ENCODE results near the gene CCDC80. TPM values are rescaled to one million over a fixed set of nuclear protein-coding genes. Genes with fewer than 3 reads are reported as not detected.

Gene CCDC80
- total and polyA plus RNA-seq, 2 of the 4 experiments (the other 2 are of a cell fraction): 387 to 418 TPM

GRCh38 chr3:112682361-112682760, 41.4 kb upstream of the CCDC80 start:
- Histone ChIP-seq H3K14ac (replicated peaks; ENCODE audit: low read depth, low read length) (peak overlapping the region; percentile 38), H2AK9ac (replicated peaks; ENCODE audit: low read depth, low read length, poor library complexity) (peak overlapping the region; percentile 42), H3K18ac (ENCODE audit: low read depth, low read length) (peak overlapping the region; percentile 72), H3K4me1 (ENCODE audit: control insufficient read depth, insufficient read depth, low read length) (peaks cover 15% of the 10 kb centered on the region), H3K23ac (ENCODE audit: low read depth, low read length) (peak overlapping the region; percentile 26), H2BK15ac (ENCODE audit: low read depth, low read length) (peak overlapping the region; percentile 18; the same call in 1 of the 3 replicates), H3K27ac (ENCODE audit: insufficient read depth, low read length) (peak overlapping the region; percentile 87), H3K79me1 (ENCODE audit: low read depth in 1 of 2, low read length in 2 of 2) (no peaks in the 10 kb centered on the region), H3K9me3 (ENCODE audit: control insufficient read depth, insufficient read depth, low read length) (no peaks in the 10 kb centered on the region), H4K20me1 (ENCODE audit: insufficient read depth, low read length) (no peaks in the 10 kb centered on the region), H3K9ac (ENCODE audit: low read depth, low read length) (no peak overlapping the region), H4K5ac (ENCODE audit: low read depth, low read length) (peak overlapping the region; percentile 62), H2AK5ac (ENCODE audit: low read depth, low read length) (peak overlapping the region; percentile 92), H3K4me2 (ENCODE audit: low read depth, low read length) (peak overlapping the region; percentile 39; the same call in 1 of the 2 replicates), H2AFZ (replicated peaks; ENCODE audit: low read length, poor library complexity) (no peak overlapping the region), H3K4ac (ENCODE audit: low read depth, low read length) (peak overlapping the region; percentile 94), H2BK20ac (ENCODE audit: low read depth, low read length) (peak overlapping the region; percentile 79), H2BK120ac (ENCODE audit: low read depth, low read length) (peak overlapping the region; percentile 88), H4K91ac (ENCODE audit: insufficient read depth, low read depth, low read length) (peak overlapping the region; percentile 71), H3K4me3 (ENCODE audit: insufficient read depth, low read depth, low read length) (no peak overlapping the region), H3K27me3 (ENCODE audit: control insufficient read depth, insufficient read depth, low read length) (no peaks in the 10 kb centered on the region), H3K56ac (ENCODE audit: extremely low read depth, insufficient read depth, low read length) (peak overlapping the region; percentile 28; the same call in 1 of the 2 replicates), H3K9me1 (ENCODE audit: insufficient read depth, low read length) (peaks cover 17% of the 10 kb centered on the region), H3K36me3 (ENCODE audit: control insufficient read depth, insufficient read depth, low read length) (no peaks in the 10 kb centered on the region), H4K8ac (ENCODE audit: low read depth in 2 of 2, low read length in 2 of 2) (peak overlapping the region; percentile 2 to 92), H2BK5ac (ENCODE audit: low read depth, low read length, poor library complexity, severe bottlenecking) (peak overlapping the region; percentile 97)
- peak; percentile 64 for DNase-seq
- dilution Hi-C loops (cut with HindIII; ENCODE audit: low sequenced_read_pairs, unreplicated experiment) (no loop called here), in situ Hi-C loops (cut with MboI; ENCODE audit: low sequenced_read_pairs) (no loop called here), intact Hi-C loops (cut with micrococcal nuclease) (no loop called here)
- TF ChIP-seq USF2 (IDR thresholded peaks at IDR 0.05; ENCODE audit: low read depth, low read length) (no peak), BHLHE40 (IDR thresholded peaks at IDR 0.05; ENCODE audit: low read depth, low read length) (no peak), RAD21 (IDR thresholded peaks at IDR 0.05; ENCODE audit: low read length) (no peak), CHD1 (IDR thresholded peaks at IDR 0.05; ENCODE audit: low read depth, low read length) (no peak), POLR2A (IDR thresholded peaks at IDR 0.05; ENCODE audit: low read depth, low read length) (no peak), MAFK (IDR thresholded peaks at IDR 0.05; ENCODE audit: low read depth, low read length) (no peak), NFE2L2 (IDR thresholded peaks at IDR 0.05; ENCODE audit: low read depth, low read length) (no peak), CEBPB (IDR thresholded peaks at IDR 0.05; ENCODE audit: low read depth, low read length) (no peak), MAZ (IDR thresholded peaks at IDR 0.05; ENCODE audit: borderline replicate concordance, low read depth, low read length) (no peak)
- ChIA-PET POLR2A (ENCODE audit: unreplicated experiment) (interaction anchor here (1.1 kb wide), 1 partner anchor 28 kb away, joined by 4 read pairs; no protein-coding TSS in a partner anchor), CTCF (interaction anchor here (0.8 to 0.9 kb wide), 2 partner anchors 55 to 132 kb away, joined by 3 read pairs; no protein-coding TSS in a partner anchor)
- ATAC-seq (ENCODE audit: low read depth): no peak
- no CpG with 5 or more reads among the region's 5 CpGs for WGBS, 2 experiments (ENCODE audit: extremely low coverage in 2 of 2, insufficient read length in 1 of 2)
- BruUV-seq (replicated peaks): no TSS peak

Data from IMR-90 (cell line).